Measurements from ENCODE around the gene IL17RC. TPM values are rescaled to one million over a fixed set of nuclear protein-coding genes. Genes with fewer than 3 reads are reported as not detected.

IL17RC gene
- total RNA-seq, 1 donor from 2014 or later: 3.1 TPM

DNA sequence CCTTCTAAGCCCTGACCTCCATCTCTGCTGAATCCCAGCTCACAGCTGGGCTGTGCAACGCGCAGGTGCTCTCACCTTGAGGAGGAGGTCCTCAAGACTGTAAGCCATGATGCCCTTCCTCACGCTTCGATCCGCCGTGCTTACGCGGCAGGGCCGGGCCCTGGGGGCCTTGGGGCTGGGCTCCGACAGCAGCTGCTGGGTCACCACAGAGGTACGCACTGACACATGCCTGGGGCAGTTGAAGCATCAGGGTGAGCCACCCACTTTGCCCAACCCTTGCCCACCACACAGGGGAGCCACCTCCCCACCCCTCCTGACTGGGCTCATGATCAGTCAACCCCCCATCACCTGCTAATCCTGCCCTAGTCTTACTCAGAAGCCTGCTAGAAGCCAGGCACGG, 39.9 kb upstream of the IL17RC start:
- no peak overlapping the region for H3K27ac Mint-ChIP-seq
- Histone ChIP-seq H2AFZ (replicated peaks) (no peak overlapping the region), H3K4me1 (no peaks in the 10 kb centered on the region), H3K79me2 (ENCODE audit: low read depth) (no peaks in the 10 kb centered on the region), H3K27ac (no peak overlapping the region), H3K9me3 (ENCODE audit: low read depth) (no peaks in the 10 kb centered on the region), H3K9ac (no peak overlapping the region), H3K4me3 (no peak overlapping the region), H4K20me1 (ENCODE audit: low read depth) (no peaks in the 10 kb centered on the region), H3F3A (ENCODE audit: low read depth) (no peaks in the 10 kb centered on the region), H3K27me3 (no peaks in the 10 kb centered on the region), H3K36me3 (no peaks in the 10 kb centered on the region), H3K4me2 (no peak overlapping the region)
- no peak overlapping the region for H3K4me3 Mint-ChIP-seq
- peaks cover 4% of the 10 kb centered on the region for H3K27me3 Mint-ChIP-seq (ENCODE audit: insufficient read depth, low read depth)
- TF ChIP-seq, protein P1, sequence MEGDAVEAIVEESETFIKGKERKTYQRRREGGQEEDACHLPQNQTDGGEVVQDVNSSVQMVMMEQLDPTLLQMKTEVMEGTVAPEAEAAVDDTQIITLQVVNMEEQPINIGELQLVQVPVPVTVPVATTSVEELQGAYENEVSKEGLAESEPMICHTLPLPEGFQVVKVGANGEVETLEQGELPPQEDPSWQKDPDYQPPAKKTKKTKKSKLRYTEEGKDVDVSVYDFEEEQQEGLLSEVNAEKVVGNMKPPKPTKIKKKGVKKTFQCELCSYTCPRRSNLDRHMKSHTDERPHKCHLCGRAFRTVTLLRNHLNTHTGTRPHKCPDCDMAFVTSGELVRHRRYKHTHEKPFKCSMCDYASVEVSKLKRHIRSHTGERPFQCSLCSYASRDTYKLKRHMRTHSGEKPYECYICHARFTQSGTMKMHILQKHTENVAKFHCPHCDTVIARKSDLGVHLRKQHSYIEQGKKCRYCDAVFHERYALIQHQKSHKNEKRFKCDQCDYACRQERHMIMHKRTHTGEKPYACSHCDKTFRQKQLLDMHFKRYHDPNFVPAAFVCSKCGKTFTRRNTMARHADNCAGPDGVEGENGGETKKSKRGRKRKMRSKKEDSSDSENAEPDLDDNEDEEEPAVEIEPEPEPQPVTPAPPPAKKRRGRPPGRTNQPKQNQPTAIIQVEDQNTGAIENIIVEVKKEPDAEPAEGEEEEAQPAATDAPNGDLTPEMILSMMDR (IDR thresholded peaks at IDR 0.05): no peak
- TF ChIP-seq EZH2 (IDR thresholded peaks at IDR 0.05): no peak
- TF ChIP-seq EZH2phosphoT487 (IDR thresholded peaks at IDR 0.05): no peak
- no peak for DNase-seq (ENCODE audit: low spot score)
- peaks cover 2% of the 10 kb centered on the region for H3K9me3 Mint-ChIP-seq
- H3K36me3 Mint-ChIP-seq: no peaks in the 10 kb centered on the region
- H3K4me1 Mint-ChIP-seq: no peaks in the 10 kb centered on the region

DNA sequence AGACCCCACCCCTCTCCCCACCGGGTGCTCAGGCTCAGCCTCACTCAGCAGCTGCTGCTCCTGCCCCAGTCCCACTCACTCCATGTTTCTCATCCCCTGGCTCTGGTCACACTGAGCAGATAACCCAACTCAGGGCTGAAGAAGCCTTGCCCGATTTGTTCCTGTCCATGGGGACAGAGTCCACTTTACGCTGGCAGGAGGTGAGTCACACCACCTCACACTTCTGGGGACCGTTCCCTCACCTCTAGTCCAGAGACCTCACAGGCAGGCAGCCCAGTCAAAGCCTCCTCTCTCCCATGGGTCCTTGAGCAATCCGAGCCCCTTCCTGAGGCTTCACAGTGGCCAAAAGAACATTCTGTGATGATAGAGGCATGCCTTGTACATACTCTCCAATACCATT, 38.2 kb upstream of the IL17RC start:
- no peak overlapping the region for H3K4me3 ChIP-seq
- Mint-ChIP-seq H3K4me3 (no peak overlapping the region), H3K36me3 (no peaks in the 10 kb centered on the region), H3K9me3 (peaks cover 2% of the 10 kb centered on the region), H3K27ac (no peak overlapping the region), H3K4me1 (no peaks in the 10 kb centered on the region), H3K27me3 (ENCODE audit: insufficient read depth, low read depth) (peaks cover 4% of the 10 kb centered on the region)
- H3K36me3 ChIP-seq: no peaks in the 10 kb centered on the region
- H3K79me2 ChIP-seq (ENCODE audit: low read depth): no peaks in the 10 kb centered on the region
- H3K9ac ChIP-seq: no peak overlapping the region
- H2AFZ ChIP-seq (replicated peaks): no peak overlapping the region
- no peaks in the 10 kb centered on the region for H3K27me3 ChIP-seq
- H4K20me1 ChIP-seq (ENCODE audit: low read depth): no peaks in the 10 kb centered on the region
- no peak overlapping the region for H3K4me2 ChIP-seq
- no peak for TF ChIP-seq EZH2phosphoT487 (IDR thresholded peaks at IDR 0.05)
- no peak for TF ChIP-seq EZH2 (IDR thresholded peaks at IDR 0.05)
- TF ChIP-seq, protein P1 (IDR thresholded peaks at IDR 0.05): no peak
- H3K27ac ChIP-seq: no peak overlapping the region
- H3K4me1 ChIP-seq: no peaks in the 10 kb centered on the region
- DNase-seq (ENCODE audit: low spot score): no peak
- H3F3A ChIP-seq (ENCODE audit: low read depth): no peaks in the 10 kb centered on the region
- no peaks in the 10 kb centered on the region for H3K9me3 ChIP-seq (ENCODE audit: low read depth)

DNA sequence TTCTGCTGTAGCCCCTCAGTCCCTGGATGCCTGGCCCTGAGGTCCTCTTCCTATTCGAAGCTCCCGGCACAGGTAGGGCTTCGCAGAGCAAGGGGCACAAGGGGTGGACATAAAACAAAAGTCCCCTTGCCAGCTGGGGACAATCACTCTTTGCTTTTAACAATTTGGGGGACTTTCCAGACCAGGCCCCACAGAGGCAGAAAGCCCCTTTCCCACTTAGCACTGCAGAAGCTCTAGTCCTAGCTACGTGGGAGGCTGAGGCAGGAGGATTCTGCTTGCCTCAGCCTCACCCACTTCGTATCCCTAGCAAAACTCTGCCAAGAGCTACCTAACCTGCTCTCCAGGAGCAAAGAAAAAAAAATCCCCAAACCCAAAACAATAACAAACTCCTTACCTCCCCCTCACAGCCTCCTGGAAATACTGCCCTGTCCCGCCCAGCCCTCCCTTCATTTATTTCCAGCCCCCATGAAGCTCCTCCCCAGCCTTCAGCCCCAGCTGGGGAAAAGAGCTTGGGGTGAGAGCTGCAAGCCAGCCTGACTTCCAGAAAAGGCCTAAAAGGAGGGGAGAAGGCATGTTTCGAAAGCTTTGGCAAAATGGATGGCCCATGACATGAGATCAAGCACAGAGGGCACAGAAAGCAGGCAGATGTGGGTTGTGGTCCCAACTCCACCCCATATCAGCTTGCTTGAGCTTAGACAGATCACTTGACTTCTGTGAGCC, 36.9 kb upstream of the IL17RC start, which contains the start of gene CIDEC:
CIDEC (minus strand) TSS at position 424 of the 720 bp plus-strand sequence. CDS start 1,767 bp downstream, outside the sequence.
- H3K4me2 ChIP-seq: no peak within 1 kb of the TSS
- no peak for DNase-seq (ENCODE audit: low spot score)
- H4K20me1 ChIP-seq (ENCODE audit: low read depth): no peaks in the 10 kb centered on the region
- peak within 1 kb of the TSS; percentile 88 for H3K27ac Mint-ChIP-seq
- no peak within 1 kb of the TSS for H3K9ac ChIP-seq
- no peak within 1 kb of the TSS for H2AFZ ChIP-seq (replicated peaks)
- TF ChIP-seq, protein P1 (IDR thresholded peaks at IDR 0.05): no peak
- TF ChIP-seq EZH2 (IDR thresholded peaks at IDR 0.05): no peak
- no peak for TF ChIP-seq EZH2phosphoT487 (IDR thresholded peaks at IDR 0.05)
- H3K36me3 ChIP-seq: no peaks in the 10 kb centered on the region
- H3K36me3 Mint-ChIP-seq: no peaks in the 10 kb centered on the region
- H3K4me1 ChIP-seq: no peaks in the 10 kb centered on the region
- no peak within 1 kb of the TSS for H3K4me3 ChIP-seq
- no peaks in the 10 kb centered on the region for H3F3A ChIP-seq (ENCODE audit: low read depth)
- no peaks in the 10 kb centered on the region for H3K79me2 ChIP-seq (ENCODE audit: low read depth)
- no peak within 1 kb of the TSS for H3K4me3 Mint-ChIP-seq
- H3K27me3 Mint-ChIP-seq (ENCODE audit: insufficient read depth, low read depth): peaks cover 4% of the 10 kb centered on the region
- no peaks in the 10 kb centered on the region for H3K4me1 Mint-ChIP-seq
- no peaks in the 10 kb centered on the region for H3K9me3 ChIP-seq (ENCODE audit: low read depth)
- no peaks in the 10 kb centered on the region for H3K27me3 ChIP-seq
- H3K9me3 Mint-ChIP-seq: peaks cover 2% of the 10 kb centered on the region
- no peak within 1 kb of the TSS for H3K27ac ChIP-seq
